Endothelial cell of umbilical vein (primary cell): ENCODE data around the gene RTF2. TPM values are rescaled to one million over a fixed set of nuclear protein-coding genes. Genes with fewer than 3 reads are reported as not detected.

ENCODE experiments used
- BruUV-seq: library from RNA; stranded (reverse); fragments of 400-500 nt; replicated peaks from 2 replicates; lab custom pipeline; 2021; lab: Mats Ljungman, UMichigan
- CTCF ChIA-PET: fragments of 300-600, 350-600 bp; sonication (Branson Sonifier 250); formaldehyde crosslinking; loops from one replicate; lab custom pipeline; 2021; ENCODE audit warnings: antibody characterized with exemption, inconsistent platforms; lab: Charles Lee
- POLR2A ChIA-PET: fragments of 300-600, 350-600 bp; sonication (Branson Sonifier 250); formaldehyde crosslinking; loops from one replicate; lab custom pipeline; 2021; ENCODE audit warnings: antibody characterized with exemption, inconsistent platforms; lab: Charles Lee
- DNase-seq: peaks from one replicate; pipeline ENCODE4 v3.0.0-alpha.2; 2011; ENCODE audit warnings: low read depth, low spot score
- FAIRE-seq: peaks from 2 replicates; lab custom pipeline; 2011; peaks lifted over from hg19 to GRCh38; lab: Jason Lieb, UNC
- H2AFZ ChIP-seq: 2 replicates; pipeline ENCODE4 v1.6.0; 2012; ENCODE audit warnings: low read depth, low read length, control low read depth, inconsistent platforms
- H3K27ac ChIP-seq: 2 replicates; pipeline ENCODE4 v1.5.1; 2011; ENCODE audit warnings: low read depth, mild to moderate bottlenecking, control low read depth, low read length, moderate library complexity; ENCODE audit not compliant: insufficient read depth
- H3K27me3 ChIP-seq, 2 experiments: 2 replicates each; pipeline versions ENCODE4 v1.6.0 to v1.6.1; 2011; ENCODE audit warnings: low read length in 2 of 2, mixed read lengths in 1 of 2; ENCODE audit not compliant: control insufficient read depth in 2 of 2, insufficient read depth in 2 of 2
- H3K36me3 ChIP-seq, 2 experiments: 2 replicates in 1 of 2; 3 replicates in 1 of 2; pipeline ENCODE4 v1.5.1; 2011; ENCODE audit warnings: low read length in 2 of 2, mild to moderate bottlenecking in 1 of 2, moderate library complexity in 1 of 2; ENCODE audit not compliant: control insufficient read depth in 2 of 2, insufficient read depth in 2 of 2; ENCODE audit errors: extremely low read depth in 1 of 2
- H3K4me1 ChIP-seq: 3 replicates; pipeline ENCODE4 v1.5.1; 2011; ENCODE audit warnings: mild to moderate bottlenecking, low read length; ENCODE audit not compliant: control insufficient read depth, insufficient read depth; ENCODE audit errors: extremely low read depth
- H3K4me2 ChIP-seq: 2 replicates; pipeline ENCODE4 v1.6.1; 2011; ENCODE audit warnings: low read length, control low read depth, mixed read lengths; ENCODE audit not compliant: insufficient read depth
- H3K4me3 ChIP-seq, 3 experiments: fragments of 200-600 bp in 1 of 3; sonication (generic), shearing (Covaris generic) in 1 of 3; replicated peaks in 1 of 3; 2 replicates each; pipeline ENCODE4 v1.5.1; 2011 to 2016; ENCODE audit warnings: control low read depth in 3 of 3, low read length in 3 of 3, mild to moderate bottlenecking in 2 of 3, inconsistent platforms in 1 of 3, low read depth in 1 of 3, moderate library complexity in 1 of 3; ENCODE audit not compliant: insufficient read depth in 1 of 3
- H3K79me2 ChIP-seq: 2 replicates; pipeline ENCODE4 v1.6.0; 2012; ENCODE audit warnings: low read length, inconsistent platforms; ENCODE audit not compliant: control insufficient read depth, insufficient read depth
- H3K9ac ChIP-seq: replicated peaks from 2 replicates; pipeline ENCODE3; 2011; ENCODE audit warnings: low read length, control low read depth; ENCODE audit not compliant: insufficient read depth; ENCODE audit errors: extremely low read depth
- H3K9me1 ChIP-seq: replicated peaks from 3 replicates; pipeline ENCODE4 v1.6.0; 2011; ENCODE audit warnings: mild to moderate bottlenecking, low read length; ENCODE audit not compliant: control insufficient read depth, insufficient read depth; ENCODE audit errors: extremely low read depth
- H3K9me3 ChIP-seq: replicated peaks from 2 replicates; pipeline ENCODE4 v1.5.1; 2012; ENCODE audit warnings: low read length, inconsistent platforms; ENCODE audit not compliant: control insufficient read depth, insufficient read depth
- H4K20me1 ChIP-seq: replicated peaks from 2 replicates; pipeline ENCODE3; 2011; ENCODE audit warnings: mild to moderate bottlenecking, low read length; ENCODE audit not compliant: control insufficient read depth, insufficient read depth; ENCODE audit errors: extremely low read depth
- EZH2 ChIP-seq: IDR thresholded peaks from 2 replicates; pipeline ENCODE4 v1.6.1; 2012; ENCODE audit warnings: borderline replicate concordance, low read depth, mild to moderate bottlenecking, moderate library complexity, low read length, inconsistent platforms; ENCODE audit not compliant: severe bottlenecking
- GATA2 ChIP-seq: IDR thresholded peaks from 2 replicates; pipeline ENCODE4 v1.7.0; 2011; ENCODE audit warnings: low read depth, mild to moderate bottlenecking, moderate library complexity, mixed read lengths, low read length; ENCODE audit not compliant: insufficient read length, insufficient read depth
- JUN ChIP-seq: IDR thresholded peaks from 2 replicates; pipeline ENCODE4 v1.6.1; 2011; ENCODE audit warnings: borderline replicate concordance, low read depth; ENCODE audit not compliant: insufficient read length, insufficient read depth
- MYC ChIP-seq: IDR thresholded peaks from one replicate; pipeline ENCODE4 v1.6.1; 2011; ENCODE audit warnings: mild to moderate bottlenecking, low read depth, low read length
- POLR2AphosphoS5 ChIP-seq: IDR thresholded peaks from 2 replicates; pipeline ENCODE4 v1.6.1; 2012; ENCODE audit warnings: low read depth, mild to moderate bottlenecking, control low read depth, low read length, moderate library complexity; ENCODE audit not compliant: insufficient read depth
- dilution Hi-C: fragments of 300-500 bp; cut with MboI; formaldehyde crosslinking; loops from one replicate; pipeline ENCODE4 v1.15.0; 2019; ENCODE audit warnings: low sequenced_read_pairs; ENCODE audit not compliant: extremely low pct_ligation_motif_present
- intact Hi-C: fragments of 100-400 bp; cut with micrococcal nuclease; formaldehyde crosslinking; loops from one replicate; pipeline ENCODE4 v1.10.0; 2022
- polyA plus RNA-seq, 4 experiments: library from polyadenylated mRNA; depleted of rRNA in 3 of 4; stranded (reverse) in 3 of 4; unstranded in 1 of 4; fragments of >200 nt; gene quantifications; 2 replicates each; pipeline versions ENCODE4 v1.2.1 to v1.2.3, GENCODE V29; 2011 to 2012; ENCODE audit warnings: missing spikeins in 1 of 4
- total RNA-seq: library from RNA; stranded (reverse); gene quantifications from 2 replicates; pipeline ENCODE4 v1.2.3, GENCODE V29; 2021
- TF ChIP-seq, protein P1 (sequence below), 2 donors: IDR thresholded peaks; 1 replicate in 1 of 2; 2 replicates in 1 of 2; pipeline ENCODE4 v1.5.1; 2011; ENCODE audit warnings: low read length in 2 of 2, mild to moderate bottlenecking in 2 of 2, moderate library complexity in 2 of 2, control low read depth in 1 of 2, inconsistent platforms in 1 of 2, low read depth in 1 of 2; ENCODE audit not compliant: insufficient read depth in 1 of 2; ENCODE audit errors: extremely low read depth in 1 of 2

Gene RTF2
- total and polyA plus RNA-seq, 2 donors (not counting 3 experiments of a cell fraction or from before 2014, with no cell fraction given) = 68.8 to 84.7 TPM

DNA sequence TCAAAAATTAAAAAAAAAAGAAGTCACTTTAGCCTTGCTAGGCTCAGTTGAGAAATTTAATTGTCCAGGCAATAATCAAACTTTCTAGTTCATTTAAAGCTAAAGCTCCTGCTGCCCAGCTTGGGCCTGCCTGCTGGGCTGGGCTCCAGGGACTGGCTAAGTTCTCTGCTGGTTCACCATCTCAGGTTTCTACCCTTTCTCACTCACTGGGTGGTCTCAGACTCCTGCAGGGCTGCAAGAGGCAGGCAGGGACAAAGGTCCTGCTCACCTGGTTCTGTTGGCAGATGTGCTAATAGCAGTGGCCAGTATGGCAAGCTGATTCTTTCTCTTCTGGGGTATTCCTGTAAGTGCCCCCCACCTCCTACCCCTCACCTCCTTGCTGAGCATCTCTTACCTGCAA, 21.2 kb upstream of the RTF2 start:
- TF ChIP-seq POLR2AphosphoS5 (no peak), EZH2 (no peak), GATA2 (no peak), JUN (no peak), MYC (no peak)
- TF ChIP-seq, protein P1, sequence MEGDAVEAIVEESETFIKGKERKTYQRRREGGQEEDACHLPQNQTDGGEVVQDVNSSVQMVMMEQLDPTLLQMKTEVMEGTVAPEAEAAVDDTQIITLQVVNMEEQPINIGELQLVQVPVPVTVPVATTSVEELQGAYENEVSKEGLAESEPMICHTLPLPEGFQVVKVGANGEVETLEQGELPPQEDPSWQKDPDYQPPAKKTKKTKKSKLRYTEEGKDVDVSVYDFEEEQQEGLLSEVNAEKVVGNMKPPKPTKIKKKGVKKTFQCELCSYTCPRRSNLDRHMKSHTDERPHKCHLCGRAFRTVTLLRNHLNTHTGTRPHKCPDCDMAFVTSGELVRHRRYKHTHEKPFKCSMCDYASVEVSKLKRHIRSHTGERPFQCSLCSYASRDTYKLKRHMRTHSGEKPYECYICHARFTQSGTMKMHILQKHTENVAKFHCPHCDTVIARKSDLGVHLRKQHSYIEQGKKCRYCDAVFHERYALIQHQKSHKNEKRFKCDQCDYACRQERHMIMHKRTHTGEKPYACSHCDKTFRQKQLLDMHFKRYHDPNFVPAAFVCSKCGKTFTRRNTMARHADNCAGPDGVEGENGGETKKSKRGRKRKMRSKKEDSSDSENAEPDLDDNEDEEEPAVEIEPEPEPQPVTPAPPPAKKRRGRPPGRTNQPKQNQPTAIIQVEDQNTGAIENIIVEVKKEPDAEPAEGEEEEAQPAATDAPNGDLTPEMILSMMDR (IDR thresholded peaks at IDR 0.05; ENCODE audit: extremely low read depth in 1 of 2, insufficient read depth in 1 of 2, low read depth in 1 of 2, low read length in 2 of 2) = no peak
- Histone ChIP-seq H3K4me2 (no peak overlapping the region), H3K36me3 (no peaks in the 10 kb centered on the region), H3K9me3 (no peaks in the 10 kb centered on the region), H3K27ac (no peak overlapping the region), H3K4me1 (no peaks in the 10 kb centered on the region), H3K79me2 (no peaks in the 10 kb centered on the region), H3K9ac (no peak overlapping the region), H3K4me3 (no peak overlapping the region), H2AFZ (no peak overlapping the region), H4K20me1 (no peaks in the 10 kb centered on the region), H3K9me1 (no peaks in the 10 kb centered on the region), H3K27me3 (peaks cover 0 to 10% of the 10 kb centered on the region in 2 experiments)
- CTCF ChIA-PET = interaction anchor here (0.8 kb wide), 1 partner anchor 28 kb away, joined by 3 read pairs; no protein-coding TSS in a partner anchor
- dilution Hi-C loops = no loop called here
- intact Hi-C loops = no loop called here
- DNase-seq = no peak
- BruUV-seq = no TSS peak
- POLR2A ChIA-PET = no interaction called here
- FAIRE-seq = no peak
